Liver (tissue), 3 donors: ENCODE results near the gene DIP2B.

Experiments
- JUND ChIP-seq, 2 donors: IDR thresholded peaks; 2 replicates each; pipeline ENCODE4 v1.6.1; 2016; ENCODE audit warnings: antibody characterized with exemption in 2 of 2
- TAF1 ChIP-seq: conservative IDR thresholded peaks from 2 replicates; pipeline ENCODE4 v1.6.1; 2016; ENCODE audit warnings: antibody characterized with exemption, mild to moderate bottlenecking
- YY1 ChIP-seq: IDR thresholded peaks from 2 replicates; pipeline ENCODE4 v1.6.1; 2016; ENCODE audit warnings: antibody characterized with exemption, mild to moderate bottlenecking
- TF ChIP-seq, protein P1 (sequence below): fragments of 150-350 bp; IDR thresholded peaks from 2 replicates; pipeline ENCODE4 v1.5.1; 2017; ENCODE audit warnings: improper control_type of control experiment, low read depth, low read length; ENCODE audit not compliant: missing input control
- TF ChIP-seq, protein P2 (sequence below): IDR thresholded peaks from 2 replicates; pipeline ENCODE4 v1.6.1; 2016; ENCODE audit warnings: antibody characterized with exemption
- donor health status: healthy.
- donor health status: healthy.

DNA sequence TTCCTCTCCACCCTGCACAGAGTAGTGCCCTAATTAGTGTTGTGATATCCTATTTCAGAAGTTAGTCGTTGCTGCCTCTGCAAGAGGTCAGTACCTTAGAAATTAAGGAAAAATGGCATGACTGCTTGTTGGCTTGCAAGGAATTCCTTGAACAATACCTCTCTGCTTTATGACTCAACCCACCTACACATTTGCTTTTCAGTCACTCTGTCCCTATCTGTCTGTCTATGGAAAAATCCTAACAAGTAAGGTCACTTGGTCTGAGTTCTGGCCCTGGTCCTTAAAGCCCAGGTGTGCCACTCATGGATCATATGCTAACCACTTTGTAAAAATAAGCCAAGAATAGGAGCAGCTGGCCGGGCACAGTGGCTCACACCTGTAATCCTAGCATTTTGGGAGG is 142.7 kb downstream of the DIP2B start:
- TF ChIP-seq, protein P1, sequence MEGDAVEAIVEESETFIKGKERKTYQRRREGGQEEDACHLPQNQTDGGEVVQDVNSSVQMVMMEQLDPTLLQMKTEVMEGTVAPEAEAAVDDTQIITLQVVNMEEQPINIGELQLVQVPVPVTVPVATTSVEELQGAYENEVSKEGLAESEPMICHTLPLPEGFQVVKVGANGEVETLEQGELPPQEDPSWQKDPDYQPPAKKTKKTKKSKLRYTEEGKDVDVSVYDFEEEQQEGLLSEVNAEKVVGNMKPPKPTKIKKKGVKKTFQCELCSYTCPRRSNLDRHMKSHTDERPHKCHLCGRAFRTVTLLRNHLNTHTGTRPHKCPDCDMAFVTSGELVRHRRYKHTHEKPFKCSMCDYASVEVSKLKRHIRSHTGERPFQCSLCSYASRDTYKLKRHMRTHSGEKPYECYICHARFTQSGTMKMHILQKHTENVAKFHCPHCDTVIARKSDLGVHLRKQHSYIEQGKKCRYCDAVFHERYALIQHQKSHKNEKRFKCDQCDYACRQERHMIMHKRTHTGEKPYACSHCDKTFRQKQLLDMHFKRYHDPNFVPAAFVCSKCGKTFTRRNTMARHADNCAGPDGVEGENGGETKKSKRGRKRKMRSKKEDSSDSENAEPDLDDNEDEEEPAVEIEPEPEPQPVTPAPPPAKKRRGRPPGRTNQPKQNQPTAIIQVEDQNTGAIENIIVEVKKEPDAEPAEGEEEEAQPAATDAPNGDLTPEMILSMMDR = no peak
- TF ChIP-seq YY1 (no peak), TAF1 (no peak), JUND (IDR thresholded peaks at IDR 0.05) (no peak)
- TF ChIP-seq, protein P2, sequence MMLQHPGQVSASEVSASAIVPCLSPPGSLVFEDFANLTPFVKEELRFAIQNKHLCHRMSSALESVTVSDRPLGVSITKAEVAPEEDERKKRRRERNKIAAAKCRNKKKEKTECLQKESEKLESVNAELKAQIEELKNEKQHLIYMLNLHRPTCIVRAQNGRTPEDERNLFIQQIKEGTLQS = no peak
